NCI-H345 treated with DMSO at 0.1 percent for 48 hours (cell line): ENCODE results near the gene SPTBN1.
A peak's percentile ranks its signal among the peaks of the same experiment; 100 is the strongest.
"Not testable (repeated sequence)": the region's sequence is repeated elsewhere in the genome, so short reads cannot be mapped to it uniquely, and the experiment has no call there.

ENCODE experiments used
- DNase-seq: peaks from one replicate; lab custom pipeline; 2025; ENCODE audit not compliant: unreplicated experiment; lab: John Stamatoyannopoulos, UW

The SPTBN1 gene

DNA sequence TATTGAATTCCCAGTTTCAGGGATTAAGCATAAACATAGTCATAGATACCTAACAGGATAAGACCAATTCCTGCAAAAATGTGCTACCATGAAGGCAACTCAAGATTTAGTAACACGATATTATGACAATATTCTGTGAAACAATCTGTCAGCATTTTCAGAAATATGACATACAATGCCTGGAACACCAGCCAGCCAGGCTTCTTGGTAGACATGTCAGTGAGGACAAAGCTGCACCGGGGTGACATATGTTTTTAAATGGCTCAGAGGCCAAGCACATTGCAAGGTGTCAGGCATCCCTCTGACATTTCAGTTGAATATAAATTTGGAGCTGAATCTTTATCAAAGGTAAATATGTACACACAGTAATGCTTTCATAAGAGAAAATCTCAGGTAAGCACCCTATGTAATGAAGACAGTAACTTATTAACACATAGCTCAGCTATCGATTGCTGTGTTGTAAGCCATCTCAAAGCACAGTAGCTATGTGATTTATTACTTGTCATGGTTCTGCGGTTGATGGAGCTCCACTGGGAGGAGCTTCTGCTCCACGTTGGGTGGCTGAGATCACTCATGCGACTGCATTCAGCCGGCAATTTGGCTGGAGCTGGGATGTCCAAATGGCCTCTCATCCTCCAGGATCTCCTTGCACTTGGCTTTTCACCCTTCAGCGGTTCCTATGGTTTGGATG lies 235.5 kb downstream of the SPTBN1 start:
- no peak for DNase-seq

DNA sequence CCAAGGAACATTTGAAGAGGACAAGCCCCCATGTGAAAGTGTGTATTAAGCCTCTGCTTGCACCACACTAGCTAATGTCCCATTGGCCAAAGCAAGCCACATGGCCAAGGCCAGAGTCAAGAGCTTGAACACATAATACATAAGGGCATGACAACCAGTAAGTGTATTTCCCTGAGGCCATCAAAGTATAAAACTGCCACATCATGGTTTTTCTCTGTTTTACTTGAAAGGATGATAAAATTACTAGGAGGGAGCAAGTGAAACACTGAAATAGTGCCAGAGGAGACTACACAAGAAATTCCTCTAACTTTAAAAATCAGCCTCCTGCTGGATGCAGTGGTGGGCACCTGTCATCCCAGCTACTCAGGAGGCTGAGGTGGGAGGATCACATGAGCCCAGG lies 236.4 kb downstream of the SPTBN1 start:
- no peak for DNase-seq

GRCh38 chr2:54695378-54695777 lies 239.3 kb downstream of the SPTBN1 start:
- no peak for DNase-seq

- no peak for DNase-seq
These were observed 241.8 kb downstream of the SPTBN1 start for GRCh38 chr2:54697934-54698333.

DNA sequence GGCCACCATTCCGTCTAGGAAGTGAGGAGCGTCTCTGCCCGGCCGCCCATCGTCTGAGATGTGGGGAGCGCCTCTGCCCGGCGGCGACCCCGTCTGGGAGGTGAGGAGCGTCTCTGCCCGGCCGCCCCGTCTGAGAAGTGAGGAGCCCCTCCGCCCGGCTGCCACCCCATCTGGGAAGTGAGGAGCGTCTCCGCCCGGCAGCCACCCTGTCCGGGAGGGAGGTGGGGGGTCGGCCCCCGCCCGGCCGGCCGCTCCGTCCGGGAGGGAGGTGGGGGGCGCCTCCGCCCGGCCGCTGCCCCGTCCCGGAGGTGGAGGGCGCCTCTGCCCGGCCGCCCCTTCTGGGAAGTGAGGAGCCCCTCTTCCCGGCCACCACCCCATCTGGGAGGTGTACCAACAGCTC lies 242.8 kb downstream of the SPTBN1 start:
- DNase-seq = not testable (repeated sequence)

DNA sequence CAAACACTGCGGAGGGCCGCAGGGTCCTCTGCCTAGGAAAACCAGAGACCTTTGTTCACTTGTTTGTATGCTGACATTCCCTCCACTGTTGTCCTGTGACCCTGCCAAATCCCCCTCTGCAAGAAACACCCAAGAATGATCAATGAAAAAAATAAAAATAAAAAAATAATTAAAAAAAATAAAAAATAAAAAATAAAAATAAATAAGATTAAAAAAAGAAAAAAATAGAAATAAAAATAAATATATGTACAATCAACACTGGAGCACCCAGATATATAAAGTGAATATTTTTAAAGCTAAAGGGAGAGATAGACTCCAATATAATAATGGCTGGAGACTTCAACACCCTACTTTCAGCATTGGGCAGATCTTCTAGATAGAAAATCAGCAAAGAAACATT lies 243.5 kb downstream of the SPTBN1 start:
- no peak for DNase-seq

DNA sequence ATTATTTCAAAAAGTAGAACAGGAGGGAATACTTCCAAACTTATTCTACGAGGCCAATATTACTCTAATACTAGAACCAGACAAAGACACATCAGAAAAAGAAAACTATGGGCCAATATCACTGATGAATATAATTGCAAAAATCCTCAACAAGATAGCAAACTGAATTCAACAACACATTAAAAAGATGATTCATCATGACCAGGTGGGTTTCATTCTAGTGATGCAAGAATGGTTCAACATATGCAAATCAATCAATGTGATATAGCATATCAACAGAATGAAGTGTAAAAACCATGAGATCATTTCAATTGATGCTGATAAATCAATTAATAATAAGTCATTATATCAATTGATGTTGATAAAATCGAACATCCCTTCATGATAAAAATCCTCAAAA lies 244.9 kb downstream of the SPTBN1 start:
- no peak for DNase-seq

DNA sequence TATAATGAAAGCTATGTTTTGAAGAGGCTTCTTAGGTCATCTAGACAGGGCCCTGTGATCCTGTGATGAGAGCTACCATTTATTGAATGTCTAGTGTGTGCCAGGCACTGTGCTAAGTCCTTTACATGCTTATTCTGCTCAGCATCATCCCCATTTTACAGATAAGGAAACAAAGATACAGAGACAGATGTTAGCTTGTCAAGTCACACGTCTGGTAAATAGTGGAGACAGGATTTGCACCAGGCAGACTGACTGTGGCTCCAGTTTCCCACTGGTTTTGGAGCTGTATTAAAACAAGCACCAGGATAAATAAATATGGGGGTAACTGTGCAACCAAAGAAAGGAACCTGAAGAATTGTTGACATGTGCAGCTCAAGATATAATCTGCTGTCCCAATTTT lies 248.1 kb downstream of the SPTBN1 start:
- DNase-seq = no peak

- DNase-seq = peak; percentile 38
These were observed 248.8 kb downstream of the SPTBN1 start for GRCh38 chr2:54704688-54705605.

DNA sequence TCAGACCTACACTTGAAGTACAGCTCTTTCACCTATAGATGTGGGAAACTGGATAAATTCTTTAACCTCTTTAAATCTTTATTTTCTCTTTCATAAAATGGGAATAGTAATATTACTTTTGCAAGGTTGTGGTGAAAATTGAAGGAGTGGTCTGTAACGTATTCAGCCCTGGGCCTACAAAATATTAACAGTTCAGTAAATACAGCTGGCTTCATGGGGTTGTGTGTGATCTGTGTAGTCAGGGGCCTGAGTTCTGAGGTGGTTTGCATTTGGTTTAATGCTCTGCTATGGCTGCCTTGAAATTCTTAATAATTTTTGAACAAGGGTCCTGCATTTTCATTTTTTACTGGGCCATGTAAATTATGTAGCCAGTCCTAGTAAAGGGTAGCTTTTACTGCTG lies 250.5 kb downstream of the SPTBN1 start:
- no peak for DNase-seq

GRCh38 chr2:54708584-54709335 lies 252.6 kb downstream of the SPTBN1 start:
- DNase-seq = peak; percentile 38

DNA sequence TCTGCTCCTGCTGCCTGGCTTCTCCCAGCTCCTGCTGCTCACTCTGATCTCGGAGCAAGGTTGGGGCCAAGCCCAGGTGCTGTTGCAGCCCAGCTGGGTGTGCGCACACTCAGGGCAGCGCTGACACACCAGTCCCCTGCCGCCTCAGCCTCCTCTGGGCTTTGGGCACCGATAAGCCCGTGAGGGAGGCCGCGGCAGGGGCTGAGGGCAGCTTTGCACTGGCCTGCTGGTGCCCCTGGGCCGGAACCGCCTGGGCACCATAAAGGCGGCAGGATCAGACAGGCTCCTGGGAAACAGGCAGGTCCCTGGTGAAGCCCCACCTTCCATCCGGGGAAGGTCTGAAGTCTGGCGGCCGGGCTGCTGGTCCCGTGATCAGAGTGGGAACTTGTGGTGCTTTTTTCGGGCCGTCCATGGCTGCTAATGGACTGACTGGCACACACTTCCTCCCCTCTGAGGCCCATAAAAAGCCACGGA lies 253.2 kb downstream of the SPTBN1 start:
- DNase-seq = no peak

DNA sequence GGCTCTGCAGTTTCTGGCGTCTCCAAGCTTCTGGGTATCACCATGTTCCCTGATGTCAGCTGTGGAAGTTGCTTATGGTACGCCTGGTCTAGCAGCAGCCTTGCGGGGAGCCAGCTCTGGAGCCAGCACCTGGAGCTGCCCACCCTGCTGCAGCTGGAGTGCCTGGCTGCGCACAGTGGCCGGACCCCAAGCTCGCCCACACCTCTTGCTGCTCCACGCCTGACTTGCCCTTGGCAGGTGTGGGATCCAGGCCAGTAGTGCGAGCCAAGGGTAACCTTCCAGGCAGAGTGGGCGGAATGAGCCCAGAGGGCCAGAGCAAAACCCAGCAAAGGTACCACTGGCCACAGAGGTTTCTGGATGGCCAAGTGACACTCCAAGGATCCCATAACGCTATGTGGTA lies 254.1 kb downstream of the SPTBN1 start:
- no peak for DNase-seq

GRCh38 chr2:54712516-54712915 lies 256.4 kb downstream of the SPTBN1 start:
- no peak for DNase-seq

- no peak for DNase-seq
These were observed 258.9 kb downstream of the SPTBN1 start for GRCh38 chr2:54714996-54715395.

- no peak for DNase-seq
These were observed 260.2 kb downstream of the SPTBN1 start for GRCh38 chr2:54716375-54716774.

DNA sequence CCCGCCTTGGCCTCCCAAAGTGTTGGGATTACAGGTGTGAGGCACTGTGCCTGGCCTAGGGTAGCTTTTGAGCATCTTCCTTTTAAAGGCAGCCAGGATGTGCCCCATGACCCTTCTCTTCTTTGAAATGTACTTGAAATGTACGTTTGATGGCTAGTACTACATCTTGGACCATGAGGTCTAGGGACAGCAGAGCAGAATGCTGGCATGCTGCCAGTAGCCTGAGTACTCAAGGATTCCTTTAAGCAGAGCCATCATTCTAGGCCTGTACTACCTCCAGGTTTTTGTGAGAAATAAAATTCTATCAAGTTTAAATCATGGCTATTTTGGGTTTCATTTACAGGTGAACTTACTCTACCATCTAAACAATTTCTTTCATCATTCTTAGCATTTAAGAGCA lies 264.4 kb downstream of the SPTBN1 start:
- DNase-seq = no peak
